WTC11 (cell line): ENCODE measurements around the gene GRAMD1B.

Experiments
- ELF4 ChIP-seq: sonication (generic); formaldehyde crosslinking; IDR thresholded peaks from 2 replicates; pipeline ENCODE4 v1.8.1; 2022; ENCODE audit warnings: low read depth, mild to moderate bottlenecking, moderate library complexity, missing genetic modification reagents
- FOXK1 ChIP-seq: sonication (generic); formaldehyde crosslinking; IDR thresholded peaks from 2 replicates; pipeline ENCODE4 v1.8.0; 2022; ENCODE audit warnings: mild to moderate bottlenecking, moderate library complexity, missing genetic modification reagents
- NFE2L1 ChIP-seq: sonication (generic); formaldehyde crosslinking; IDR thresholded peaks from 2 replicates; pipeline ENCODE4 v1.8.1; 2023; ENCODE audit warnings: missing genetic modification reagents
- ZNF121 ChIP-seq: sonication (generic); formaldehyde crosslinking; IDR thresholded peaks from 2 replicates; pipeline ENCODE4 v1.8.0; 2023; ENCODE audit warnings: missing genetic modification reagents
- TF ChIP-seq, protein P1 (sequence below): fragments of 200-600 bp; IDR thresholded peaks from 2 replicates; pipeline ENCODE4 v1.8.0; 2022; ENCODE audit warnings: antibody characterized with exemption
- TF ChIP-seq, protein P2 (sequence below): sonication (generic); formaldehyde crosslinking; IDR thresholded peaks from 2 replicates; pipeline ENCODE4 v1.8.1; 2022; ENCODE audit warnings: missing genetic modification reagents, borderline replicate concordance
- TF ChIP-seq, protein P3 (sequence below): sonication (generic); formaldehyde crosslinking; IDR thresholded peaks from 2 replicates; pipeline ENCODE4 v1.8.1; 2023; ENCODE audit warnings: mild to moderate bottlenecking, missing genetic modification reagents
- TF ChIP-seq, protein P4 (sequence below): sonication (generic); formaldehyde crosslinking; IDR thresholded peaks from 2 replicates; pipeline ENCODE4 v1.8.1; 2023; ENCODE audit warnings: mild to moderate bottlenecking, missing genetic modification reagents, moderate library complexity
- TF ChIP-seq, protein P5 (sequence below): sonication (generic); formaldehyde crosslinking; IDR thresholded peaks from 2 replicates; pipeline ENCODE4 v1.8.0; 2022; ENCODE audit warnings: mild to moderate bottlenecking, missing genetic modification reagents

DNA sequence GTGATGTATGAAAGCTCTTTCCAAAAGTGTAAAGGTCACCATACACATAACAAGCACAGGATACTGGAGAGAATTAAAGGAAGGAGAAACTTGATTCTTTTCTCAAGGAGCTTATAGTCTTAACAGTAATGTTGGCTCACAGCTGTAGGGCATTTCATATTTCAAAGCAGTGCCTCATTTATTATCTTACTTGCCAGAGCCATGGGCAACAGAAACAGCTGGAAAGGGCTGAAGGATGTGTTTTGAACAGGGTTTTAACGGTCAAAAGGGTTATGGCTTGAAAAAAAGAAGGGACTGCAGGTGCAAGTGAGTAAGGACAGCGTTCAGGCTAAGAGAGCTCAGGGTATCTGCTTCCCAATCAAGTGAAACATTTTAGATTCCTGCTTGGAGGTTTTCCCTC lies 2.7 kb upstream of the GRAMD1B start:
- TF ChIP-seq, protein P1, sequence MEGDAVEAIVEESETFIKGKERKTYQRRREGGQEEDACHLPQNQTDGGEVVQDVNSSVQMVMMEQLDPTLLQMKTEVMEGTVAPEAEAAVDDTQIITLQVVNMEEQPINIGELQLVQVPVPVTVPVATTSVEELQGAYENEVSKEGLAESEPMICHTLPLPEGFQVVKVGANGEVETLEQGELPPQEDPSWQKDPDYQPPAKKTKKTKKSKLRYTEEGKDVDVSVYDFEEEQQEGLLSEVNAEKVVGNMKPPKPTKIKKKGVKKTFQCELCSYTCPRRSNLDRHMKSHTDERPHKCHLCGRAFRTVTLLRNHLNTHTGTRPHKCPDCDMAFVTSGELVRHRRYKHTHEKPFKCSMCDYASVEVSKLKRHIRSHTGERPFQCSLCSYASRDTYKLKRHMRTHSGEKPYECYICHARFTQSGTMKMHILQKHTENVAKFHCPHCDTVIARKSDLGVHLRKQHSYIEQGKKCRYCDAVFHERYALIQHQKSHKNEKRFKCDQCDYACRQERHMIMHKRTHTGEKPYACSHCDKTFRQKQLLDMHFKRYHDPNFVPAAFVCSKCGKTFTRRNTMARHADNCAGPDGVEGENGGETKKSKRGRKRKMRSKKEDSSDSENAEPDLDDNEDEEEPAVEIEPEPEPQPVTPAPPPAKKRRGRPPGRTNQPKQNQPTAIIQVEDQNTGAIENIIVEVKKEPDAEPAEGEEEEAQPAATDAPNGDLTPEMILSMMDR: no peak
- no peak for TF ChIP-seq ELF4
- TF ChIP-seq, protein P2, sequence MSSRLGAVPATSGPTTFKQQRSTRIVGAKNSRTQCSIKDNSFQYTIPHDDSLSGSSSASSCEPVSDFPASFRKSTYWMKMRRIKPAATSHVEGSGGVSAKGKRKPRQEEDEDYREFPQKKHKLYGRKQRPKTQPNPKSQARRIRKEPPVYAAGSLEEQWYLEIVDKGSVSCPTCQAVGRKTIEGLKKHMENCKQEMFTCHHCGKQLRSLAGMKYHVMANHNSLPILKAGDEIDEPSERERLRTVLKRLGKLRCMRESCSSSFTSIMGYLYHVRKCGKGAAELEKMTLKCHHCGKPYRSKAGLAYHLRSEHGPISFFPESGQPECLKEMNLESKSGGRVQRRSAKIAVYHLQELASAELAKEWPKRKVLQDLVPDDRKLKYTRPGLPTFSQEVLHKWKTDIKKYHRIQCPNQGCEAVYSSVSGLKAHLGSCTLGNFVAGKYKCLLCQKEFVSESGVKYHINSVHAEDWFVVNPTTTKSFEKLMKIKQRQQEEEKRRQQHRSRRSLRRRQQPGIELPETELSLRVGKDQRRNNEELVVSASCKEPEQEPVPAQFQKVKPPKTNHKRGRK (CRISPR knock-in tag): no peak
- TF ChIP-seq FOXK1 (CRISPR knock-in tag): no peak
- no peak for TF ChIP-seq NFE2L1 (CRISPR knock-in tag)
- TF ChIP-seq, protein P3, sequence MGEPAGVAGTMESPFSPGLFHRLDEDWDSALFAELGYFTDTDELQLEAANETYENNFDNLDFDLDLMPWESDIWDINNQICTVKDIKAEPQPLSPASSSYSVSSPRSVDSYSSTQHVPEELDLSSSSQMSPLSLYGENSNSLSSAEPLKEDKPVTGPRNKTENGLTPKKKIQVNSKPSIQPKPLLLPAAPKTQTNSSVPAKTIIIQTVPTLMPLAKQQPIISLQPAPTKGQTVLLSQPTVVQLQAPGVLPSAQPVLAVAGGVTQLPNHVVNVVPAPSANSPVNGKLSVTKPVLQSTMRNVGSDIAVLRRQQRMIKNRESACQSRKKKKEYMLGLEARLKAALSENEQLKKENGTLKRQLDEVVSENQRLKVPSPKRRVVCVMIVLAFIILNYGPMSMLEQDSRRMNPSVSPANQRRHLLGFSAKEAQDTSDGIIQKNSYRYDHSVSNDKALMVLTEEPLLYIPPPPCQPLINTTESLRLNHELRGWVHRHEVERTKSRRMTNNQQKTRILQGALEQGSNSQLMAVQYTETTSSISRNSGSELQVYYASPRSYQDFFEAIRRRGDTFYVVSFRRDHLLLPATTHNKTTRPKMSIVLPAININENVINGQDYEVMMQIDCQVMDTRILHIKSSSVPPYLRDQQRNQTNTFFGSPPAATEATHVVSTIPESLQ (CRISPR knock-in tag): no peak
- TF ChIP-seq, protein P4, sequence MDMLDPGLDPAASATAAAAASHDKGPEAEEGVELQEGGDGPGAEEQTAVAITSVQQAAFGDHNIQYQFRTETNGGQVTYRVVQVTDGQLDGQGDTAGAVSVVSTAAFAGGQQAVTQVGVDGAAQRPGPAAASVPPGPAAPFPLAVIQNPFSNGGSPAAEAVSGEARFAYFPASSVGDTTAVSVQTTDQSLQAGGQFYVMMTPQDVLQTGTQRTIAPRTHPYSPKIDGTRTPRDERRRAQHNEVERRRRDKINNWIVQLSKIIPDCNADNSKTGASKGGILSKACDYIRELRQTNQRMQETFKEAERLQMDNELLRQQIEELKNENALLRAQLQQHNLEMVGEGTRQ: no peak
- TF ChIP-seq, protein P5, sequence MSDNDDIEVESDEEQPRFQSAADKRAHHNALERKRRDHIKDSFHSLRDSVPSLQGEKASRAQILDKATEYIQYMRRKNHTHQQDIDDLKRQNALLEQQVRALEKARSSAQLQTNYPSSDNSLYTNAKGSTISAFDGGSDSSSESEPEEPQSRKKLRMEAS (CRISPR knock-in tag): no peak
- TF ChIP-seq ZNF121 (CRISPR knock-in tag): no peak
